C4-2B (cell line): ENCODE measurements around the gene AFDN.

ENCODE experiments used
- CTCF ChIP-seq: fragments of 450-650 bp; conservative IDR thresholded peaks from 2 replicates; pipeline ENCODE4 v1.5.1; 2017; ENCODE audit warnings: mild to moderate bottlenecking
- ZFX ChIP-seq: fragments of 450-650 bp; IDR thresholded peaks from 2 replicates; pipeline ENCODE4 v1.6.1; 2017

- no peak for TF ChIP-seq CTCF
- TF ChIP-seq ZFX, result no peak
These were observed 107.7 kb downstream of the AFDN start for GRCh38 chr6:167934426-167934864.
